Omental fat pad (tissue), 4 donors: Measurements from ENCODE around the gene PSPN. TPM values are rescaled to one million over a fixed set of nuclear protein-coding genes. Genes with fewer than 3 reads are reported as not detected.
"Not testable (repeated sequence)": the region's sequence is repeated elsewhere in the genome, so short reads cannot be mapped to it uniquely, and the experiment has no call there.

Experiments
- ATAC-seq: fragments of 150-250 bp; one replicate; pipeline ENCODE4 v1.9.1; 2016; ENCODE audit warnings: mild to moderate bottlenecking, moderate library complexity; ENCODE audit not compliant: low FRiP score
- DNase-seq: peaks from one replicate; pipeline ENCODE4 v3.0.0-alpha.2; 2019; ENCODE audit warnings: low spot score
- CTCF ChIP-seq, 3 donors: fragments of 450-650 bp; IDR thresholded peaks; one replicate each; pipeline ENCODE4 v1.5.1; 2016 to 2017; ENCODE audit warnings: antibody characterized with exemption in 3 of 3, mild to moderate bottlenecking in 3 of 3, moderate library complexity in 2 of 3
- total RNA-seq, 4 donors: library from RNA; depleted of rRNA; stranded (reverse); fragments of >200 nt; gene quantifications; one replicate each; pipeline ENCODE4 v1.1.0, GENCODE V29; 2016

Gene PSPN
- total RNA-seq, 4 donors from 2014 or later: 0.47 to 1.0 (median 0.65) TPM

DNA sequence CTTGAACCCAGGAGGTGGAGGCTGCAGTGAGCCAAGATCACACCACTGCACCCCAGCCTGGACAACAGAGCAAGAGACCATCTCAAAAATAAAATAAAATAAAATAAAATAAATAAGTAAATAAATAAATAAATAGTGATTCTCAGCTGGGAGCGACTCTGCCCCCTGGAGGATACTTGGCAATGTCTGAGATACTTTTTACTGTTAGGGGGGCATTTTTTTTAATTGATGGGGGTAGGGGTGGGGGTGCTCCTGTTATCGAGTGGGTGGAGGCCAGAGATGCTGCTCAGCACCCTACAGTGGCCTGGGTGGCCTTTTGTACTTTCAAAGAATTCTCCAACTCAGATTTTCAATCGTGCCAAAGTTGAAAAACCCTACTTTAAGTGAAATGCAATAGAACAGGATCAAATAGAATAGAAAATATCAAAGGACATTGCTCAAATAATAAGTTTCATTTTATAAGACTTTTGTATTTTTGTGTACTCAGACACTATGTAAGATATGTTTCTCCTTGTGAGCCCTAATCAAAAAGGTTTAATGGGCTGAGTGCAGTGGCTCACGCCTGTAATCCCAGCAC is 21.5 kb downstream of the PSPN start:
- DNase-seq (no peak), ATAC-seq (no peak)
- no peak for TF ChIP-seq CTCF (IDR thresholded peaks at IDR 0.05)

GRCh38 chr19:6352381-6353165 is 23.2 kb downstream of the PSPN start:
- TF ChIP-seq CTCF (IDR thresholded peaks at IDR 0.05): no peak
- ATAC-seq: no peak
- no peak for DNase-seq

- ATAC-seq: no peak
These were observed 25.0 kb downstream of the PSPN start for GRCh38 chr19:6350688-6351087.

DNA sequence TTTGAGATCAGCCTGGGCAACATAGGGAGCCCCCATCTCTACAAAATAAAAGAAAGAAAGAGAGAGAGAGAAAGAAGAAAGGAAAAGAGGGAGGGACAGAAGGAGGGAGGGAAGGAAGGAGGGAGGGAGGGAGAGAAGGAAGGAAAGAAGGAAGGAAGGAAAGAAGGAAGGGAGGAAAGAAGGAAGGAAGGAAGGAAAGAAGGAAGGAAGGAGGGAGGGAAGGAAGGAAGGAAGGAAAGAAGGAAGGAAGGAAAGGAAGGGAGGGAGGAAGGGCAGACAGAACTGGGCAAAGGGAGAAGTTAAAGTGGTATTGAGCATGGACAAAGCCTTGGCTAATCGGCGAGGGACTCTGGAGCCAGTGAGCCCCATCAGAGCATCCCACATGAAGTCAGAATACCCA is 26.5 kb downstream of the PSPN start:
- not testable (repeated sequence) for DNase-seq, ATAC-seq

More at GRCh38 chr19:6350688-6351087, 25.0 kb downstream of the PSPN start:
- TF ChIP-seq CTCF (IDR thresholded peaks at IDR 0.05): no peak
- DNase-seq: no peak

DNA sequence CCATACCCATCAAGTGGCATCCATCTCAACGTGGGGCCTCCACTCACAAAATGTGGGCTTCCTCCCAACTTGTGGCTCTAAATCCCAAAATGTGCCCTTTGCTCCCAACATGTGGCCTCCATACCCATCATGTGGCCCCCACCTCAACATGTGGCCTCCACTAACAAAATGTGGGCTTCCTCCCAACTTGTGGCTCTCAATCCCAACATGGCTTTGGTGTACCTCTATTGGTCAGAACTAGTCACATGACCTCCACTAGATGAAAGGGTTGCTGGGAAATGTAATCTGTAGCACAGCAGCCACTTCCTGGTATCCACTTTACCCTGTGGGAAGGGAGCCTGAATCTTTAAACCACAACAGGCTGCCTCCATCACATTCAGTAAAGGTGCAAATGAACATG is 32.3 kb downstream of the PSPN start:
- DNase-seq: no peak
- ATAC-seq: no peak
- no peak for TF ChIP-seq CTCF (IDR thresholded peaks at IDR 0.05)

- DNase-seq: no peak
- ATAC-seq: no peak
- TF ChIP-seq CTCF (IDR thresholded peaks at IDR 0.05): no peak
These were observed 35.1 kb downstream of the PSPN start for GRCh38 chr19:6340493-6341201.

GRCh38 chr19:6334490-6335285 is 41.0 kb downstream of the PSPN start:
- no peak for ATAC-seq
- no peak for TF ChIP-seq CTCF (IDR thresholded peaks at IDR 0.05)

More at GRCh38 chr19:6334490-6335285, 41.0 kb downstream of the PSPN start:
- DNase-seq: no peak
